Astrocyte (in vitro differentiated cells and primary cell): ENCODE results near the gene WT1. TPM values are rescaled to one million over a fixed set of nuclear protein-coding genes. Genes with fewer than 3 reads are reported as not detected.

Source experiments
- DNase-seq: peaks from one replicate; pipeline ENCODE4 v3.0.0-alpha.2; 2010; ENCODE audit warnings: low read depth
- FAIRE-seq: peaks from 2 replicates; lab custom pipeline; 2011; peaks lifted over from hg19 to GRCh38; lab: Jason Lieb, UNC
- H2AFZ ChIP-seq: 2 replicates; pipeline ENCODE4 v1.6.0; 2012; ENCODE audit warnings: low read depth, low read length, inconsistent platforms
- H3K27ac ChIP-seq: 2 replicates; pipeline ENCODE4 v1.5.1; 2011; ENCODE audit warnings: low read depth, low read length, inconsistent platforms
- H3K27me3 ChIP-seq: 2 replicates; pipeline ENCODE4 v1.6.0; 2011; ENCODE audit warnings: low read length, inconsistent platforms; ENCODE audit not compliant: insufficient read depth
- H3K36me3 ChIP-seq: 2 replicates; pipeline ENCODE4 v1.5.1; 2011; ENCODE audit warnings: low read length, inconsistent platforms; ENCODE audit not compliant: insufficient read depth
- H3K4me1 ChIP-seq: 2 replicates; pipeline ENCODE4 v1.5.1; 2011; ENCODE audit warnings: low read length, inconsistent platforms; ENCODE audit not compliant: insufficient read depth
- H3K4me2 ChIP-seq: 2 replicates; pipeline ENCODE4 v1.6.0; 2012; ENCODE audit warnings: low read length, inconsistent platforms
- H3K4me3 ChIP-seq: 2 replicates; pipeline ENCODE4 v1.5.1; 2011; ENCODE audit warnings: low read depth, mild to moderate bottlenecking, low read length, inconsistent platforms; ENCODE audit not compliant: insufficient read depth
- H3K79me2 ChIP-seq: 2 replicates; pipeline ENCODE4 v1.6.0; 2012; ENCODE audit warnings: mild to moderate bottlenecking, low read length, inconsistent platforms; ENCODE audit not compliant: insufficient read depth
- H3K9ac ChIP-seq: 2 replicates; pipeline ENCODE4 v1.6.0; 2012; ENCODE audit warnings: mild to moderate bottlenecking, low read length, inconsistent platforms
- H3K9me3 ChIP-seq: 2 replicates; pipeline ENCODE4 v1.5.1; 2012; ENCODE audit warnings: low read depth, mild to moderate bottlenecking, low read length, inconsistent platforms; ENCODE audit not compliant: insufficient read depth
- H4K20me1 ChIP-seq: 2 replicates; pipeline ENCODE4 v1.6.0; 2012; ENCODE audit warnings: low read length, inconsistent platforms; ENCODE audit not compliant: insufficient read depth
- H3K27ac Mint-ChIP-seq: one replicate; pipeline ENCODE4 v1.8.0; 2021; ENCODE audit warnings: mild to moderate bottlenecking, mixed read lengths; ENCODE audit not compliant: unreplicated experiment
- H3K27me3 Mint-ChIP-seq: one replicate; pipeline ENCODE4 v1.8.0; 2021; ENCODE audit warnings: low read depth, mixed read lengths; ENCODE audit not compliant: unreplicated experiment
- H3K36me3 Mint-ChIP-seq: one replicate; pipeline ENCODE4 v1.8.0; 2021; ENCODE audit warnings: low read depth, mixed read lengths; ENCODE audit not compliant: unreplicated experiment
- H3K4me1 Mint-ChIP-seq: one replicate; pipeline ENCODE4 v1.8.0; 2021; ENCODE audit warnings: low read depth, mixed read lengths; ENCODE audit not compliant: unreplicated experiment
- H3K4me3 Mint-ChIP-seq: one replicate; pipeline ENCODE4 v1.8.0; 2021; ENCODE audit warnings: mild to moderate bottlenecking, moderate library complexity, mixed read lengths; ENCODE audit not compliant: unreplicated experiment
- H3K9me3 Mint-ChIP-seq: one replicate; pipeline ENCODE4 v1.8.0; 2021; ENCODE audit warnings: mild to moderate bottlenecking, mixed read lengths; ENCODE audit not compliant: unreplicated experiment
- CTCF ChIP-seq: IDR thresholded peaks from 2 replicates; pipeline ENCODE4 v1.5.1; 2011; ENCODE audit warnings: low read depth, mild to moderate bottlenecking, inconsistent platforms, low read length, moderate library complexity; ENCODE audit not compliant: insufficient read depth
- EZH2 ChIP-seq: IDR thresholded peaks from 2 replicates; pipeline ENCODE4 v1.6.1; 2012; ENCODE audit warnings: mild to moderate bottlenecking, low read length, inconsistent platforms; ENCODE audit not compliant: insufficient read depth
- total RNA-seq: library from RNA; stranded (reverse); gene quantifications from 2 replicates; pipeline ENCODE4 v1.2.1, GENCODE V29; 2021

The WT1 gene
- total RNA-seq, 1 donor from 2014 or later = 0.45 TPM

- H3K9ac ChIP-seq = no peak overlapping the region
- H3K4me3 ChIP-seq = no peak overlapping the region
- H3K27me3 Mint-ChIP-seq = peaks cover 91% of the 10 kb centered on the region
- no peak overlapping the region for H3K4me3 Mint-ChIP-seq
- DNase-seq (no peak), FAIRE-seq (no peak)
- H3K27me3 ChIP-seq = peaks cover 93% of the 10 kb centered on the region
- peaks cover 8% of the 10 kb centered on the region for H3K9me3 ChIP-seq
- H2AFZ ChIP-seq = no peak overlapping the region
- H3K27ac Mint-ChIP-seq = no peak overlapping the region
- H4K20me1 ChIP-seq = no peaks in the 10 kb centered on the region
- no peak overlapping the region for H3K27ac ChIP-seq
- H3K4me1 Mint-ChIP-seq = no peaks in the 10 kb centered on the region
- no peaks in the 10 kb centered on the region for H3K4me1 ChIP-seq
- H3K36me3 ChIP-seq = no peaks in the 10 kb centered on the region
- H3K36me3 Mint-ChIP-seq = no peaks in the 10 kb centered on the region
- no peak overlapping the region for H3K4me2 ChIP-seq
- no peaks in the 10 kb centered on the region for H3K79me2 ChIP-seq
- TF ChIP-seq EZH2 = peak; percentile 53
- TF ChIP-seq CTCF = no peak
- peaks cover 24% of the 10 kb centered on the region for H3K9me3 Mint-ChIP-seq
These were observed 6.6 kb downstream of the WT1 start for GRCh38 chr11:32428665-32429303.

DNA sequence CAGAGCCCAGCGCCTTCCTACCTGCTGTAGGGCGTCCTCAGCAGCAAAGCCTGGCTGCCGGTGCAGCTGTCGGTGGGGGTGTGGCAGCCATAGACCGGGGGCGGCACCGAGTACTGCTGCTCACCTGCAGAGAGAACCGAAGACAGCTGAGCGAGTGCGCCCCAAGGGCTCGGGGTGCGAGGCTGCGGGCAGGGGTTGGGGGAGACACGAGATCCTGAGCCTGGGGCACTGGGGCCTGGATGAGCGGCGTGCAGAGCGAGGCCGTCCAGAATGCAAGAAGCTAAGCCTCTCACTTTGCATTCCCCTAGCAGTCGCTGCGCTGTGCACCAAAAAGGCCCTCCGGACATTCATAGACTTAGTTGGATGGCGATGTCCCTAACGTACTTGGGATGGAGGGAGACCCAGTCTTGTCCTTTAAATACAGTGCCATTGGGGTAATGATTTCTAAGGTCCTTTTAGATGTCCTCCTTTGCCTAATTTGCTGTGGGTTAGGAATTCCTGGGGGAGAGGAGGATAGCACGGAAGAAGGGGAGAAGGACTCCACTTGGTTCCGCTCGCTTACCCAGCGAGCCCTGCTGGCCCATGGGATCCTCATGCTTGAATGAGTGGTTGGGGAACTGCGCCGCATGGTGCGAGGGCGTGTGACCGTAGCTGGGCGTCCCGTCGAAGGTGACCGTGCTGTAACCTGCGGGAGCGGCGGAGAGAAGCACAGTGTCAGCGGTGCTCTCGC, 7.2 kb downstream of the WT1 start:
- no peaks in the 10 kb centered on the region for H3K36me3 Mint-ChIP-seq
- H3K4me3 Mint-ChIP-seq = no peak overlapping the region
- H3K9ac ChIP-seq = no peak overlapping the region
- H3K79me2 ChIP-seq = no peaks in the 10 kb centered on the region
- peaks cover 91% of the 10 kb centered on the region for H3K27me3 Mint-ChIP-seq
- H3K27ac ChIP-seq = no peak overlapping the region
- no peaks in the 10 kb centered on the region for H3K36me3 ChIP-seq
- H3K4me1 Mint-ChIP-seq = no peaks in the 10 kb centered on the region
- no peak overlapping the region for H3K27ac Mint-ChIP-seq
- TF ChIP-seq CTCF (no peak), EZH2 (peak; percentile 18)
- H3K27me3 ChIP-seq = peaks cover 92% of the 10 kb centered on the region
- no peak overlapping the region for H3K4me3 ChIP-seq
- peaks cover 6% of the 10 kb centered on the region for H3K9me3 ChIP-seq
- H2AFZ ChIP-seq = no peak overlapping the region
- DNase-seq = no peak
- FAIRE-seq = no peak
- no peaks in the 10 kb centered on the region for H3K4me1 ChIP-seq
- no peaks in the 10 kb centered on the region for H4K20me1 ChIP-seq
- peaks cover 19% of the 10 kb centered on the region for H3K9me3 Mint-ChIP-seq
- no peak overlapping the region for H3K4me2 ChIP-seq

DNA sequence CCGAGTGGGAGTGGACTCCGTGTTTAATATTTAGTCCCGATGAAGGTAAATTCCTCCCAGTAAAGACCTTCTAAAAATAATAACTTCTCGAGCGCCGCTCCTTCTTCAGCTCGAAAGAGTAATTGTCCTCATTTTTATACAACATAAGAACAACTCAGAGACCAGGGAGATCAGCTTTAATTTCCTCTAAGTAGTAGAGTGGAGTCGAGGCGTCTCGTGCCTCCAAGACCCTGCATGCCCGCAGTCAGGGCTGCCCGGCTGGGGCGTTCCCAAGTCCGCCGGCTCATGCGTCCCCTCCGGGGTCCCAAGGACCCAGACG, 7.8 kb downstream of the WT1 start:
- Histone ChIP-seq H3K27ac (no peak overlapping the region), H3K36me3 (no peaks in the 10 kb centered on the region), H3K9ac (no peak overlapping the region), H3K4me3 (no peak overlapping the region), H3K9me3 (peaks cover 5% of the 10 kb centered on the region), H3K27me3 (peaks cover 91% of the 10 kb centered on the region), H4K20me1 (no peaks in the 10 kb centered on the region), H3K4me1 (no peaks in the 10 kb centered on the region), H3K4me2 (no peak overlapping the region), H2AFZ (no peak overlapping the region), H3K79me2 (no peaks in the 10 kb centered on the region)
- Mint-ChIP-seq H3K27me3 (peaks cover 89% of the 10 kb centered on the region), H3K36me3 (no peaks in the 10 kb centered on the region), H3K4me1 (peaks cover under 1% of the 10 kb centered on the region), H3K27ac (no peak overlapping the region), H3K9me3 (peaks cover 14% of the 10 kb centered on the region), H3K4me3 (peak overlapping the region; percentile 15)
- DNase-seq (no peak), FAIRE-seq (no peak)
- no peak for TF ChIP-seq CTCF
- no peak for TF ChIP-seq EZH2
